Daoy (cell line): ENCODE data around the gene ZNF222. TPM values are rescaled to one million over a fixed set of nuclear protein-coding genes. Genes with fewer than 3 reads are reported as not detected.
A peak's percentile ranks its signal among the peaks of the same experiment; 100 is the strongest.

Experiments used
- DNase-seq: peaks from one replicate; pipeline ENCODE4 v3.0.0-alpha.2; 2015; ENCODE audit warnings: low read depth
- total RNA-seq: library from RNA; depleted of rRNA; stranded (reverse); fragments of >200 nt; shearing (Covaris generic); gene quantifications from 2 replicates; pipeline ENCODE4 v1.2.3, GENCODE V29; 2014; rRNA removed

ZNF222 gene
- total RNA-seq, result 4.3 and 5.5 TPM in 2 replicates

DNA sequence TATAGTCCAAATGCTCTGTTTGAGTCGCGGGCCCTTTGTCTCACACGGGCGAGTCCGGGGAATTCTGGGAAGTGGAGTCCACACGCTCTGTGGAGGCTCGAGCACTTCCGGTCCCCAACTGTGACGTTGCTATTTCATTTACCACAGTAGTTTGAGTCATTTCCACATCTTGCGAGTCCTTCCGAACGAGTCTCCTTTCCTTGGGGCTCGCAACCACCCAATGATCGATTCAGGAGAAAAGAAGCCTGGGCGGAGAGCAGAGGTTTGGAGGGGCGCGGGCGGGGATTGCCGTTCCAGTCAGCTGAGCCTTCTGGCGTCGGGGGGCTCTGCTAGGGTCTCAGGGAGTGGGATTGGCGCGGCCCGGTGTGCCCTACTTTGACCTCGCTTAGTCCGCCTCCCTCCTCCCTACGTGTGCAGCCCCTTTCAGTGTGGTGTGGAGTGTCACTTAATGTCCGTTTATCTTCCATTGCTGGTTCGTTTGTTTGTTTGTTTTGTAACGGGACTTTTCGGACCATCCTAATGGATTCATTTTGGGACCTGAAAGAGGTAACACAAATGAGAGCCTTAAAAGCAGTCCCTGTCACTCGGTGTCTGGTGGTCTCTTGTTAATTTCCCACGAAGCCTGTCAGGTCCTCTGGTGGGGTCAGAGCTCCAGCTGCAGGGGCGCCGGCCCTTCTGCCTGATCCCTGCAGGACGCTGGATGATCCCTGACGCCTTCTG is at the start of gene ZNF222:
ZNF222 (plus strand) TSS at position 163 of the 720 bp plus-strand sequence; CDS start at position 221, 58 bp downstream.
- DNase-seq, result peak; percentile 90

DNA sequence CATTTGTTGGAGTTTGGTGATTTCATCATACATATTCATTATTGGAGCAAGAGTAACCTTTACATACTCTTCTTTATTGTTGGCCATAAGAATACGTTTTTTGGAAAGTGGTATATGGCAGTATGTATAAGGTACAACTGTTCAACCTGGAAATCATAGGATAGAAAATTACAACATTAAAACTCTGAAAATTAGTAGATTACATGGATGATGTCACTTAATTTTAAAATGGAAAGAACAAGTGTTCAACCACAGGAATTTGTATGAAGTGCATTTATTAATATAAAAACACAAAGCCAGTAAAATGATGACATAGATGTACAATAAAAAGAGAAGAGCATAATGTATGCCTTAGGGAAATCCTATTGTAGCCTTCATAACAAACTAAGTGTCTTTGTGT is 48.4 kb upstream of the ZNF222 start:
- DNase-seq, result no peak

DNA sequence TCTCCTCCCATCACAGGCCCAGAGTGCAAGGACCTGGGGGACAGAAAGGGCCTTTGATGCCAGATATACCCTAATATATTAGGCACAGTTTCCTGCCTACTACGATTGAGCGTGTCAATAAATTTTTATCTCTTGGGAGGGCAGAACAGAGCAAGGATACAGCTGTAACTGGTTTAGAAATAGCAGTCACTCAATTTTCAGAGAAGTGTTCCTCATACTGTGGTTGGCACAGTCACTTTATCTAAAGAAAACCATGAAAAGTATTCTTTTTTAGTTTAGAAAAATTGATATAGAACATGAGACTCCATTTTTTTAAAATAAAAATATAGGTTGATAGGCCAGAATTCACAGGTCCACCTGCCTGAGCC is 41.7 kb upstream of the ZNF222 start:
- DNase-seq, result no peak

DNA sequence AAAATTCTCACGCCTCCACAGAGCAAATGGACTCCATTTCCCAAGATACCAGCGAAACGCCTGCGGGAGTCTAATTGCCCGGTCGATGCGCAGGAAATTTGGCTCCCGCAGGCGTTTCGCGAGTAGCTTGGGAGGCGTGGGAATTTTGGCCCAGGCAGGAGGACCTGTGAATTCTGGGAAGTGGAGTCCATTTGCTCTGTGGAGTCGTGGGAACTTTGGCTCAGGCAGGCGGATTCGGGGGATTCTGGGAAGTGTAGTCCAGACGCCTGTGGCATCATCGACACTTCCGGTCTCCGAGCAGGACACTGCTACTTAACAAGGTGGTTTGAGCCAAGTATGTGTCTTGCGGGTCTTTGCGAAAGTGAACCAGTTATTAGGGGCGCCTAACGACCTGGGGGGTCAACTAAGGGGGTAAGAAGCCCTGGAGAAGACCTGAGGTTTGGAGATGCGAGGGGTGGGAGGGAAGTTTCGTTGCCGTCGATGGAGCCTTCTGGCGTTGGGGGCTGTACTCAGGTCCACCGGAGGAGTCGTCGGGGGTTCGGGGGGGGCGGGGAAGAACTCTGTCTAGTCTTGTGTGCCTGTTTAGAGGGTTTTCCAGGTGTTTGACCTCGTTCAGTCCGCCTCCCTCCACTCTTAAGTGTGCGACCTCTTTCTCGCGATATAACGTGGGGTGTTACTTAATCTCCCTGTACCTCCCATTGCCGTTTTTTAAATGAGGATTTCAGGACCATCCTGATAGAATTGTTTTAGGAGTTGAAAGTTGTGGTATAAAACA is 41.1 kb upstream of the ZNF222 start, which contains the start of gene ZNF155:
ZNF155 (plus strand) TSS at position 277 of the 775 bp plus-strand sequence. CDS start 4,356 bp downstream, outside the sequence.
- peak; percentile 98 for DNase-seq

DNA sequence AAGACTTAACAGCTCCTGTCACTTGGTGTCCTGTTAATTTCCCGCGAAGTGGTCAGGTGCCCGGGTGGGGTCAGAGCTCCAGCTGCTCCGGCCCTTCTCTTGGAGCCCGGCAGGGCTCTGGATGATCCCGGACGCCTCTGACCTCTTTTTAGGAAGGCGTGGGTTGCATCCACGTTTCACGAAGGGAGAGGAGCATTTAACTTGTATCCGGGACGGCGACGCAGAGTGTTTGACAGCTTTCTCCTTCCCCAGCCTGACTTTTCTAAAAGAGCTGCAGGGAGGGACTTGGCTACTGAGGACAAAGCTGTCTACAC is 40.5 kb upstream of the ZNF222 start:
- DNase-seq, result no peak

DNA sequence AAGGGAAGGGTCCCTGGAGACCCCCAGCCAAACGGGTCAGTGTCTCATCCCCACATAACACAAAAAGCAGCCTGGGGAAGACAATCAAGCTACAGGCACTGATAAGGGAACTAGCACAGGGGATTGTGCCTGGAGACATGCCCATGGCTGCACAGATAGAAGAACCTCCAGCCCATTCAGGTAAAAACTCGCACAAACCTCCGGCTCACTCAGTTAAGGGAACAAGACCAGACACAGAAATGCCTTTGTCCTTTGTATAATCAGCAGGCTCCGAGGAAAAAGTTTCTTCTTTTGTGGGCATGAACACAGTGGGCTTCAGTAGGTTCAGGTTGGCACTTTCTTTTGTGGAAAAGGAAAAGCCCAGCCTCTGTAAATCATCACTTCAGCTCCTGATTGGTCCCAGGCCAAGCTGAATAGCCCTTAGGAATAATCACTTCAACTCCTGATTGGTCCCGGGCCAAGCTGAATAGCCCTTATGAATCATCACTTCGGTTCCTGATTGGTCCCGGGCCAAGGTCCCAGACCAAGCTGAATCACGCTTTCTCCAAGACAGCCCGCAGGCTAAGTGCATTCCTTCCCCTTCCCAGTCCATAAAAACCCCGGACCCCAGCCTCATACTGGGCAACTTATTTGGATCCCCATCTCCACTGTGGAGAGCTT is 27.4 kb upstream of the ZNF222 start:
- peak; percentile 59 for DNase-seq

DNA sequence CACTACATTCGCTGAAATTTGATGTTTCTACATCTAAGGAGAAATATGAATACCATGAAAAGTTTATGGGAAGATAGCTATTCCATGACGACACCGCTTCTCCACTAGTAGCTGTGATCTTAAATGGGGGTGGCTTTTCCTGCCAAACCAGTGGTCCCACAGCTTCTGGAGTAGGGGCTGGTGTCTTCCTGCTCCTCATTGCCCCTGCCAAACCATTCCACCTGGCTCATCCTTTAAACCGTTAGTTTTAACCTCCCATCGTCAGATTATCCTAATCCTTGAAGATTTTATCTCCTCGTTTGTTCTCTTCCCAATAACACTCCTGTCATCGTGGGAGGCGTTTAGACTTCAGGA is 23.0 kb upstream of the ZNF222 start:
- no peak for DNase-seq

DNA sequence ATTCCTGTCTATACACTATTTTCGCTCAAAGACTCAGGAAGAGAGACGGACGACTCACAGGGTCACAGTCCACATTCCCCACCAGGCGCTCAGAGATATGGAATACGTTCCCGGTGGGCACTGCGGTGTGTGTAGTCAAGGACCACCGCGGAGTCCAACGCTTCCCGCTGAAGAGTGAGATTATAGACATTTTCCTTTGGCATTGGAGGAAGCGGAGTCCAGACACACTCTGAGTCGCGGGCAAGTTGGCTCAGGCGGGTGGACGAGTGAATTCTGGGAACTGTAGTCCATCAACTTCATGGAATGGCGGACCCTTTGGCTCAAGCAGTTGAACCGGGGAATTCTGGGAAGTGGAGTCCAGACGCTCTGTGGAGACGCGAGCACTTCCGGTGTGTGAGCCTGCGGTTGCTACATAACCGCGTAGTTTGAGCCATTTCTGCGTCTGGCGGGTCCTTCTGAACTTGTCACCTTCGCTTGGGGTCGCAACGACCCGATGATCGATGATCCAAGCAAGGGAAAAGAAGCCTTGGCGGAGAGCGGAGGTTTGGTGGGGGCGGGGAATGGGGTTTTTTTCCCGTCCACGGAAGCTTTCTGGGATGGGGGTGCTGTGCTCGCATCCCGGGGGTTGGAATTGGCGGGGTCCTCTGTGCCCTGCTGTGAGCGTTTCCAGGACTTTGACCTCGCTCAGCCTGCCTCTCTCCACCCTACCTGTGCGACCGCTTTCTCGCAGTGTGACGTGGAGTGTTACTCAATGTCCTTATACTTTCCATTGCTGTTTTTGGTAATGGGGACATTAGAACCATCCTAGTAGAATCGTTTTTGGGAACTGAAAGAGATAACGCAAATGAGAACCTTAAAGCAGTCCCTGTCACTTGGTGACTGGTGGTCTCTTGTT is 22.4 kb upstream of the ZNF222 start, which contains the start of gene ZNF230:
ZNF230 (plus strand) TSS at position 392 of the 895 bp plus-strand sequence. CDS start 4,122 bp downstream, outside the sequence.
- peak; percentile 97 for DNase-seq

DNA sequence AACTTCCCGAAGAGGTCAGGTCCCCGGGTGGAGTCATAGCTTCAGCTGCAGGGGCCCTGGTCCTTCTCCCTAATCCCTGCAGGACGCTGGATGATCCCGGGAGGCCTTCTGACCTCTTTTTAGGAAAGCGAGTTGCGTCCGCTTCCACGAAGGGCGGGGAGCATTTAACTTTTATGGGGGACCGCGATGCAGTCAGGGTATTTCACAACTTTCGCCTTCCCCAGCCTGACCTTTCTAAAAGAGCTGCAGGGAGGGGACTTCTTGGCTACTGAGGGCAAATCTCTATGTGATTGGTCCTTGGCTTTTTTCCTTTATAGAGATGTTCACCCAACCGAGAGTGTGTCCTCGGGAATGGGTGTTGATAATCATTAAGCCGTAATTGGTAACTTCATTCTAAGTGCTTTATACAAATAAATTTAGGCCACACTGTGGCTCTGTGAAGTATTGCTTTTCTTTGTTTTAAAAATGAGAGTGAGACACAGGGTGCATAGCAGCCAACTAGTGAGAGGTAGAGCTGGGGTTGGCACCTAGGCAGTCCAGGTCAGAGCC is 21.6 kb upstream of the ZNF222 start:
- DNase-seq, result no peak

DNA sequence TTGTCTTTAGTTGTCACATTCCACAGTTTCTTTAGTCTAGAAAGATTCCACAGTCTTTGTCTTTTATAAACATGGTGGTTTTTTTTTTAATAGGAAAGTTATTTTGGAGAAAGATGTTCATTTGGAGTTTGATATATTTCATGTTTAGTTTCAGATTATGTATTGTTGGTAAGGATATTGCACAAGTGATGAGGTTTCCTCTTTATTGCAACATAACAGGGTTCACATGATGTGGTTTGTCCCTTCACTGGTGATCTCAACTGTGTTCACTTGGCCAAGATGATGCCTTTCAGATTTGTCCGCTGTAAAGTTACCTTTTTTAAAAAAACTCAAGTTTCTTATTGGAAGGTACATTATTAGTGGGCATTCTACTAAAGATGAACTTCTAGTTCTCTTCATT is 19.2 kb upstream of the ZNF222 start:
- no peak for DNase-seq

DNA sequence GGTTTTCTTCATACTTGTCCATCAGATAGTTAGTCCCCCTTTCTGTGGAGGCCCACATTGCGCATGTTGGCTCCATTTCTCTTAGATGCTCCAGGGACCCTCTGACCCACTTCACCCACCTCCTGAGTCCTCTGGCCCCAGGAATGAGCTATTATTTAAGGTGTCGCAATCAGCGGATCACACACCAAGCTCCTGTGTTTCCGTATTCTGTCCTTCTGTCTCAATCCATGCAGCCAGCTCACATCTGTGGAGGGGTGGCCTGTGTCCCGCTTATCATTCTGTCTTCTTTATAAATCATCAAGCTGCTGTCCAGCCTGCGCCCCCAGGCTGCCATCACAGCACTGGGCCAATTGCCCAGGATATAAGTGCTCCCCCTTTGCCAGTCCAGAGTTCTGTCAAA is 17.7 kb upstream of the ZNF222 start:
- no peak for DNase-seq

DNA sequence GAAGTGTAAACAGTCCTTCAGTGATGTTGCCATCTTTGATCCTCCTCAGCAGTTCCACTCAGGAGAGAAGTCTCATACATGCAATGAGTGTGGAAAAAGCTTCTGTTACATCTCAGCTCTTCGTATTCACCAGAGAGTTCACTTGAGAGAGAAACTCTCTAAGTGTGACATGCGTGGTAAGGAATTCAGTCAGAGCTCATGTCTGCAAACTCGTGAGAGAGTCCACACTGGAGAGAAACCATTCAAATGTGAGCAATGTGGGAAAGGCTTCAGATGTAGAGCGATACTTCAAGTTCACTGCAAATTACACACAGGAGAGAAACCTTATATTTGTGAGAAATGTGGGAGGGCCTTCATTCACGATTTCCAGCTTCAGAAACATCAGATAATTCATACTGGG is 14.7 kb upstream of the ZNF222 start:
- no peak for DNase-seq

DNA sequence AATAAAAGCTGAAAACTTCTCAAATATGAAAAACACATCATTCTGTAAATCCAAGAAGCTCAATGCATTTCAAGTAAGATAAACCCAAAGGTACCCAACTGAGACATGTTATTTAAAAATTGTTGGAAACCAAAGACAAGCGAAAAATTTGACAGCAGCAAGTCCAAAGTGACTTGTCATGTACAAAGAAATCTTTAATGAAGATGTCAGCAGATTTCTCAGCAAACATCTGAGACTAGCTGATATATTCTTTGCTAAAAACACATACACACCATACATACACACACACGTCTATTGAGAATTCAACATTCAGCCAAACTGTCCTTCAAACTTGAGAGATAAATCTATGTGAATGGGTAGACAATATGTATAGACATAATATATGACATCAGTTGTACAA is 5.7 kb upstream of the ZNF222 start:
- DNase-seq, result no peak

DNA sequence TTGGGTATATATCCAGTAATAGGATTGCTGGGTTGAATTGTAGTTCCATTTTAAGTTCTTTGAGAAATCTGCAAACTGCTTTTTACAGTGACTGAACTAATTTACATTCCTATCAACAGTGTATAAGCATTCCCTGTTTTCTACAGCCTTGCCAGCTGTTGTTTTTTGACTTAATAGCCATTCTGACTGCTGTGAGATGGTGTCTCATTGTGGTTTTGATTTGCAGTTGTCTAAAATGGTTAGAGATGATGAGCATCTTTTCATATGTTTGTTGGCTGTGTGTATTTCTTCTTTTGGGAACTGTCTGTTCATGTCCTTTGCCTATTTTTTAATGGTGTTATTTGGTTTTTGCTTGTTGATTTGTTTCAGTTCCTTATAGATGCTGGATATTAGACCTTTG is 4.0 kb upstream of the ZNF222 start:
- no peak for DNase-seq

DNA sequence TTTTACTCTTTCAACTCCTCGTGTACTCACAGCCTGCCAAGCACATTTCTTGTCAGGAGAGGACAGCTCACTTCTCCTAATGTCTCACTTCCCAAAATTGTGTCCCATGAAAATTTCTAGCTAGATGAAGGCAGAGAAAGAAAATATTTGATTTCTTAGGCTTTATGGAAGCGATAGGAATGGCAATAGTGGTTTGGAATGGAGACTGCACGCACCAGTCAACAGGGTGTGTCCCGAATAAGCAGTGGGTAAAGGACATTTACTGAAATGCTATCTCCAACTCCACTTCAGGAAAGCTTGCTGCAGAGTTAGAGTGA is 321 bp upstream of the ZNF222 start:
- no peak for DNase-seq

DNA sequence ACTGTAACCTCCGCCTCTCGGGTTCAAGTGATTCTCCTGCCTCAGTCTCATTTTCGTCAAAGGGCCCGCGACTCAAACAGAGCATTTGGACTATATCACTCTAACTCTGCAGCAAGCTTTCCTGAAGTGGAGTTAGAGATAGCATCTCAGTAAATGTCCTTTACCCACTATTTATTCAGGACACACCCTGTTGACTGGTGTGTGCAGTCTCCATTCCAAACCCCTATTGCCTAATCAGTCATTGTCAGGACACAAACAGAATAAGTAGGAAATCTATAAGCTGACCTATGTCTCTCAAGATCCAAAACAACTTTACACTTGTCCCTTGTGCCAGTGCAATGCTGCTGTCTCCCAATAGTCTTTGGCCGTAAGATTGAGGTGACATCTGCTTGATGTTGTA is 1.4 kb downstream of the ZNF222 start:
- no peak for DNase-seq

DNA sequence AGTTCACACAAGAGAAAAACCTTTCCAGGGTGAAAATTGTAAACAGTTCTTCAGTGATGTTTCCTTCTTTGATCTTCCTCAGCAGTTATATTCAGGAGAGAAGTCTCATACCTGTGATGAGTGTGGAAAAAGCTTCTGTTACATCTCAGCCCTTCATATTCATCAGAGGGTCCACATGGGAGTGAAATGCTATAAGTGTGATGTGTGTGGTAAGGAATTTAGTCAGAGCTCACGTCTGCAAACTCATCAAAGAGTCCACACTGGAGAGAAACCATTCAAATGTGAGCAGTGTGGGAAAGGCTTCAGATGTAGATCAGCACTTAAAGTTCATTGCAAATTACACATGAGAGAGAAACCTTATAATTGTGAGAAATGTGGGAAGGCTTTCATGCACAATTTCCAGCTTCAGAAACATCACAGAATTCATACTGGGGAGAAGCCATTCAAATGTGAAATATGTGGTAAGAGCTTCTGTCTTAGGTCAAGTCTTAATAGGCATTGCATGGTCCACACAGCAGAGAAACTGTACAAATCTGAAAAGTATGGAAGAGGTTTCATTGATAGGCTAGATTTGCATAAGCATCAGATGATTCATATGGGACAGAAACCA is 6.9 kb downstream of the ZNF222 start:
- no peak for DNase-seq

DNA sequence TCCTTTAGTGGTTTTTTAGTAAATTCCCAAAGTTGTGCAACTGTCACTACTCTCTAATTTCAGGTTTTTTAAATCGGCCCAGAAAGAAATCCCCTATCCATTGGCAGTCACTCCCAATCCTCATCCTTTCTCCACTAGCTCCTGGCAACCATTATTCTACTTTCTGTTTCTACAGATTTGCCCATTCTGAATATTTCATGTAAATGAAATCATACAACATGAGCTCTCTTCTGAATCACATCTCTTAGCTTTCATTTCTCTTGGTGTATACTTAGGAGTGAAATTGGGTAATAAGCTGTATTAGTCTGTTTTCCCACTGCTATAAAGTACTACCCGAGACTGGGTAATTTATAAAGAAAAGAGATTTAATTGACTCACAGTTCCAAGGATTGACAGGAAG is 17.0 kb downstream of the ZNF222 start:
- no peak for DNase-seq

DNA sequence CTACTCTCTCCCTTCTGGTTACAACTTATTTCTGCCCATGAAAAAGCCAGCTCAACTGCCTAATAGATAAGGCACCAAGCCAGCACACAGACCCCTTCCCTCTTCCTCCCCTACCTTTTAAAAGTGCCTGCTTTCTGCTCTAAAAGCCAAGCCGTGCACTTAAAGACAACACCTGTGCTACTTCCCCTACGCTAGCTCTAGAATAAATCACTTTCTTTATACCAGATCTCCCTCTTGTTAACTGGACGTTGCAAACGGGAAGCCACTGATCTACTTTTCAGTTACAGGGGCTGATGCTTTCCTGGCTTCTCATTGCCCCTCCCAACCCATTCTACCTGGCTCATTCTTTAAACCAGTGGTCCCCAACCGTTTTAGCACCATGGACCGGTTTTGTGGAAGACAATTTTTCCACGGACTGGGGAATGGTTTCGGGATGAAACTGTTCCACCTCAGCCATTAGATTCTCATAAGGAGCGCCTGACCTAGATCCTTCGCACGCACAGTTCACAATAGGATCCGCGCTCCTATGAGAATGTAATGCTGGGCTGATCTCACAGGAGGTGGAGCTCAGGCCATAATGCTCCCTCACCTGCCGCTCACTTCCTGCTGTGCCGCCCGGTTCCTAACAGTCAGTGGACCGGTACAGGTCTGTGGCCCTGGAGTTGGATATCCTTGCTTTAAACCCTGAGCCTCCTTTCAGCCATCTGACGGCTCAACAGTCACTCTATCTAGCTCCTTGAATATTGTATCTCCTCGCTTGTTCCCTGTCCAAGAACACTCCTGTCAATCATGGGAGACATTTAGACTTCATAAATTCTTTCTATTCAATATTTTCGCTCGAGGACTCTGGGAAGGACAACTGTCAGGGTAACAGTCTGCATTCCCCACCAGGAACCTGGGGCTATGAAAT is 25.8 kb downstream of the ZNF222 start:
- DNase-seq, result peak; percentile 13
